Gastroesophageal sphincter (tissue), 4 donors: Measurements from ENCODE around the gene PDXK. TPM values are rescaled to one million over a fixed set of nuclear protein-coding genes. Genes with fewer than 3 reads are reported as not detected.

Experiments used
- ATAC-seq: fragments of 150-250 bp; one replicate; pipeline ENCODE4 v1.9.1; 2016; ENCODE audit warnings: mild to moderate bottlenecking, moderate library complexity
- H3K27ac ChIP-seq, 4 donors: fragments of 200-600 bp; sonication (generic) in 3 of 4; 1 replicate in 3 of 4; 2 replicates in 1 of 4; pipeline ENCODE4 v1.5.1; 2016 to 2019
- H3K27me3 ChIP-seq: fragments of 200-600 bp; sonication (generic); one replicate; pipeline ENCODE4 v1.5.1; 2019
- H3K36me3 ChIP-seq, 2 donors: fragments of 200-600 bp; sonication (generic); one replicate each; pipeline ENCODE4 v1.5.1; 2019; ENCODE audit warnings: control low read depth in 1 of 2
- H3K4me1 ChIP-seq, 3 donors: fragments of 200-600 bp; sonication (generic); 1 replicate in 2 of 3; 2 replicates in 1 of 3; pipeline ENCODE4 v1.5.1; 2016 to 2019; ENCODE audit warnings: control low read depth in 2 of 3
- H3K4me3 ChIP-seq, 2 donors: fragments of 200-600 bp; sonication (generic); one replicate each; pipeline ENCODE4 v1.5.1; 2019; ENCODE audit warnings: mild to moderate bottlenecking in 1 of 2, moderate library complexity in 1 of 2
- H3K9me3 ChIP-seq, 3 donors: fragments of 200-600 bp; sonication (generic); one replicate each; pipeline ENCODE4 v1.5.1; 2017 to 2019; ENCODE audit warnings: control low read depth in 2 of 3
- CTCF ChIP-seq, 4 experiments: fragments of 200-600 bp in 2 of 4; fragments of 450-650 bp in 2 of 4; sonication (generic) in 1 of 4; IDR thresholded peaks; one replicate each; pipeline ENCODE4 v1.5.1; 2017 to 2019; ENCODE audit warnings: antibody characterized with exemption in 4 of 4, mild to moderate bottlenecking in 2 of 4, moderate library complexity in 2 of 4
- EP300 ChIP-seq: sonication (generic); formaldehyde crosslinking; IDR thresholded peaks from one replicate; pipeline ENCODE4 v1.6.1; 2017; ENCODE audit warnings: antibody characterized with exemption, mild to moderate bottlenecking
- POLR2A ChIP-seq, 2 donors: fragments of 450-650 bp; IDR thresholded peaks; one replicate each; pipeline ENCODE4 v1.6.1; 2017; ENCODE audit warnings: antibody characterized with exemption in 2 of 2, mild to moderate bottlenecking in 2 of 2, moderate library complexity in 1 of 2
- POLR2AphosphoS5 ChIP-seq: sonication (generic); formaldehyde crosslinking; IDR thresholded peaks from one replicate; pipeline ENCODE4 v1.6.1; 2017; ENCODE audit warnings: antibody characterized with exemption
- WGBS, 2 donors: methylation state at CpG; one replicate each; pipeline ENCODE4 v1.1.5; 2018; ENCODE audit warnings: low coverage in 1 of 2; 5-methylcytosine and 5-hydroxymethylcytosine counted together
- total RNA-seq, 4 donors: library from RNA; depleted of rRNA; stranded (reverse); fragments of >200 nt; gene quantifications; one replicate each; pipeline ENCODE4 v1.1.0, GENCODE V29; 2016

PDXK gene
- total RNA-seq, 4 donors from 2014 or later, result 24.4 to 42.2 (median 33.0) TPM

GRCh38 chr21:43750339-43751033, 31.6 kb downstream of the PDXK start:
- Histone ChIP-seq H3K27ac (no peak overlapping the region), H3K9me3 (no peaks in the 10 kb centered on the region), H3K4me1 (no peaks in the 10 kb centered on the region), H3K4me3 (no peak overlapping the region), H3K27me3 (no peaks in the 10 kb centered on the region), H3K36me3 (peaks cover 0 to 98% of the 10 kb centered on the region in 2 donors)
- 73 to 82% methylated on average over 8 to 14 of the region's 28 CpGs for WGBS, 2 donors
- TF ChIP-seq POLR2A (IDR thresholded peaks at IDR 0.05) (no peak), CTCF (IDR thresholded peaks at IDR 0.05) (no peak), POLR2AphosphoS5 (no peak), EP300 (no peak)
- no peak for ATAC-seq

- peaks cover 0 to 2% (median 0%) of the 10 kb centered on the region in 3 donors for H3K4me1 ChIP-seq
- no CpG with 5 or more reads among the region's 31 CpGs for WGBS, 2 donors
- H3K4me3 ChIP-seq, result no peak overlapping the region
- H3K9me3 ChIP-seq, result no peaks in the 10 kb centered on the region
- H3K27me3 ChIP-seq, result no peaks in the 10 kb centered on the region
- ATAC-seq, result no peak
- no peak overlapping the region for H3K27ac ChIP-seq
- TF ChIP-seq POLR2A (IDR thresholded peaks at IDR 0.05), result no peak
- TF ChIP-seq EP300, result no peak
- no peak for TF ChIP-seq CTCF (IDR thresholded peaks at IDR 0.05)
- TF ChIP-seq POLR2AphosphoS5, result no peak
- peaks cover 0 to 98% of the 10 kb centered on the region in 2 donors for H3K36me3 ChIP-seq
Observed at GRCh38 chr21:43751955-43752591, 33.1 kb downstream of the PDXK start.

- Histone ChIP-seq H3K27me3 (no peaks in the 10 kb centered on the region), H3K4me3 (no peak overlapping the region), H3K4me1 (peaks cover 0 to 11% (median 3%) of the 10 kb centered on the region in 3 donors), H3K27ac (no peak overlapping the region), H3K9me3 (no peaks in the 10 kb centered on the region), H3K36me3 (peaks cover 0 to 96% of the 10 kb centered on the region in 2 donors)
- no peak for ATAC-seq
- TF ChIP-seq CTCF (IDR thresholded peaks at IDR 0.05), result no peak
- no peak for TF ChIP-seq POLR2AphosphoS5
- no peak for TF ChIP-seq EP300
- TF ChIP-seq POLR2A (IDR thresholded peaks at IDR 0.05), result no peak
- WGBS, 2 donors, result 88% methylated on average over 8 of the region's 28 CpGs; no CpG with 5 or more reads in 1 of the 2 donors
Observed at GRCh38 chr21:43752758-43753438, 34.0 kb downstream of the PDXK start.

DNA sequence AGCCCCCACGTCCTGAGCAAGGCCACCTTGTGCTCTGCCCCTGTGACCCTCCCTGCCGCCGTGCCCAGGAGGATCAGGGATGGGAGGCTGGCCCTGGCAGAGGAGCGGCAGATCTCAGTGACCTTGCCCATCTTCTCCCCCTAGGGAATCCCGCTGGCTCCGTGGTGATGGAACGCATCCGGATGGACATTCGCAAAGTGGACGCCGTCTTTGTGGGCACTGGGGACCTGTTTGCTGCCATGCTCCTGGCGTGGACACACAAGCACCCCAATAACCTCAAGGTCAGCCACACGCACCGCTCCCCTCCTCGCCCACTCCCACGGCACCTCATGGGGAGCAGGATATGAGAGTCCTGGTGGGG, 34.5 kb downstream of the PDXK start:
- H3K27ac ChIP-seq, result no peak overlapping the region
- ATAC-seq, result no peak
- TF ChIP-seq POLR2AphosphoS5, result no peak
- no peak for TF ChIP-seq CTCF (IDR thresholded peaks at IDR 0.05)
- no peak for TF ChIP-seq EP300
- no peak for TF ChIP-seq POLR2A (IDR thresholded peaks at IDR 0.05)
- 90% methylated on average over 2 of the region's 16 CpGs; no CpG with 5 or more reads in 1 of the 2 donors for WGBS, 2 donors
- H3K9me3 ChIP-seq, result no peaks in the 10 kb centered on the region
- H3K36me3 ChIP-seq, result peaks cover 0 to 91% of the 10 kb centered on the region in 2 donors
- no peaks in the 10 kb centered on the region for H3K27me3 ChIP-seq
- peaks cover 0 to 16% (median 3%) of the 10 kb centered on the region in 3 donors for H3K4me1 ChIP-seq
- no peak overlapping the region for H3K4me3 ChIP-seq
